H1 (cell line): Measurements from ENCODE around the gene ANO6. TPM values are rescaled to one million over a fixed set of nuclear protein-coding genes. Genes with fewer than 3 reads are reported as not detected.

Experiments used
- CTCF ChIA-PET: fragments of 300-600 bp; sonication (Branson Sonifier 250); formaldehyde crosslinking; loops from one replicate; lab custom pipeline; 2021; ENCODE audit not compliant: partially characterized antibody; lab: Charles Lee
- POLR2A ChIA-PET: fragments of 300-600 bp; sonication (Branson Sonifier 250); formaldehyde crosslinking; loops from one replicate; lab custom pipeline; 2021; ENCODE audit warnings: inconsistent platforms; ENCODE audit not compliant: partially characterized antibody; lab: Charles Lee
- DNase-seq, 2 experiments: peaks; one replicate each; pipeline versions ENCODE4 v3.0.0 to v3.0.0-alpha.2; 2010 to 2022; ENCODE audit warnings: low spot score in 2 of 2, low read depth in 1 of 2, mixed read lengths in 1 of 2
- FAIRE-seq: peaks from 2 replicates; lab custom pipeline; 2011; peaks lifted over from hg19 to GRCh38; lab: Jason Lieb, UNC
- H2AFZ ChIP-seq: 2 replicates; pipeline ENCODE4 v1.8.1; 2012; ENCODE audit warnings: low read length, inconsistent platforms
- H2AK5ac ChIP-seq: 2 replicates; pipeline ENCODE4 v1.6.1; 2013; ENCODE audit warnings: low read depth, low read length
- H2BK120ac ChIP-seq: replicated peaks from 2 replicates; pipeline ENCODE3; 2013; ENCODE audit warnings: low read depth, low read length, inconsistent platforms
- H2BK12ac ChIP-seq: 2 replicates; pipeline ENCODE4 v1.6.1; 2013; ENCODE audit warnings: low read depth, low read length
- H2BK15ac ChIP-seq: 2 replicates; pipeline ENCODE4 v1.6.1; 2013; ENCODE audit warnings: low read length
- H2BK20ac ChIP-seq: 2 replicates; pipeline ENCODE4 v1.6.1; 2013; ENCODE audit warnings: low read length
- H2BK5ac ChIP-seq: 2 replicates; pipeline ENCODE4 v1.6.1; 2013; ENCODE audit warnings: low read depth, low read length
- H3K14ac ChIP-seq: 2 replicates; pipeline ENCODE4 v1.6.1; 2013; ENCODE audit warnings: inconsistent platforms; ENCODE audit not compliant: insufficient read length
- H3K18ac ChIP-seq: 2 replicates; pipeline ENCODE4 v1.6.1; 2013; ENCODE audit warnings: low read length; ENCODE audit errors: extremely low read depth
- H3K23ac ChIP-seq: 2 replicates; pipeline ENCODE4 v1.6.1; 2013; ENCODE audit warnings: inconsistent platforms; ENCODE audit not compliant: insufficient read length
- H3K23me2 ChIP-seq: 2 replicates; pipeline ENCODE4 v1.6.1; 2013; ENCODE audit warnings: low read depth, low read length
- H3K27ac ChIP-seq: 2 replicates; pipeline ENCODE4 v1.6.1; 2011; ENCODE audit warnings: low read depth, low read length, inconsistent platforms
- H3K27me3 ChIP-seq, 4 experiments: replicated peaks in 1 of 4; 1 replicate in 1 of 4; 2 replicates in 3 of 4; pipeline versions ENCODE4 v1.6.1 to v1.8.1; 2011 to 2013; ENCODE audit warnings: low read length in 3 of 4, mild to moderate bottlenecking in 3 of 4, inconsistent platforms in 2 of 4, mixed read lengths in 2 of 4, moderate library complexity in 1 of 4; ENCODE audit not compliant: control insufficient read depth in 3 of 4, insufficient read depth in 3 of 4; ENCODE audit errors: extremely low read depth in 1 of 4
- H3K36me3 ChIP-seq, 4 experiments: 2 replicates each; pipeline versions ENCODE4 v1.6.1 to v1.8.1; 2011 to 2013; ENCODE audit warnings: mild to moderate bottlenecking in 4 of 4, low read length in 3 of 4, moderate library complexity in 2 of 4, control low read depth in 1 of 4, inconsistent platforms in 1 of 4; ENCODE audit not compliant: insufficient read depth in 4 of 4, control insufficient read depth in 2 of 4
- H3K4ac ChIP-seq: replicated peaks from 2 replicates; pipeline ENCODE3; 2013; ENCODE audit warnings: low read length, low read depth, mixed read lengths, inconsistent platforms; ENCODE audit not compliant: insufficient read length
- H3K4me1 ChIP-seq, 4 experiments: replicated peaks in 1 of 4; 1 replicate in 1 of 4; 2 replicates in 3 of 4; pipeline versions ENCODE4 v1.6.1 to v1.8.1; 2011 to 2013; ENCODE audit warnings: low read length in 3 of 4, inconsistent platforms in 2 of 4, mixed read lengths in 1 of 4; ENCODE audit not compliant: insufficient read depth in 4 of 4, control insufficient read depth in 3 of 4
- H3K4me2 ChIP-seq, 2 experiments: 2 replicates each; pipeline versions ENCODE4 v1.6.1 to v1.8.1; 2011 to 2013; ENCODE audit warnings: low read depth in 2 of 2, low read length in 2 of 2, control low read depth in 1 of 2, inconsistent platforms in 1 of 2, mild to moderate bottlenecking in 1 of 2; ENCODE audit not compliant: insufficient read depth in 1 of 2
- H3K4me3 ChIP-seq, 4 experiments: fragments of 200-600, 300-600 bp in 1 of 4; sonication (generic), shearing (Covaris generic), sonication (Bioruptor Twin) in 1 of 4; 2 replicates each; pipeline versions ENCODE4 v1.5.1 to v1.8.1; 2011 to 2016; ENCODE audit warnings: low read length in 4 of 4, low read depth in 3 of 4, control low read depth in 2 of 4, inconsistent platforms in 2 of 4, mild to moderate bottlenecking in 2 of 4, mixed read lengths in 1 of 4, moderate library complexity in 1 of 4; ENCODE audit not compliant: insufficient read depth in 2 of 4; ENCODE audit errors: extremely low read depth in 1 of 4
- H3K56ac ChIP-seq: replicated peaks from 2 replicates; pipeline ENCODE3; 2013; ENCODE audit warnings: low read depth, mild to moderate bottlenecking, mixed read lengths, low read length, inconsistent platforms; ENCODE audit not compliant: insufficient read length
- H3K79me1 ChIP-seq: 2 replicates; pipeline ENCODE4 v1.6.1; 2013; ENCODE audit warnings: low read depth, low read length, control low read depth
- H3K79me2 ChIP-seq, 2 experiments: 2 replicates each; pipeline versions ENCODE4 v1.6.1 to v1.8.1; 2012 to 2013; ENCODE audit warnings: low read length in 2 of 2, mild to moderate bottlenecking in 2 of 2, inconsistent platforms in 1 of 2; ENCODE audit not compliant: insufficient read depth in 2 of 2, control insufficient read depth in 1 of 2
- H3K9ac ChIP-seq, 4 experiments: replicated peaks in 1 of 4; 1 replicate in 1 of 4; 2 replicates in 3 of 4; pipeline versions ENCODE4 v1.6.1 to v1.8.1; 2011 to 2013; ENCODE audit warnings: low read depth in 3 of 4, low read length in 3 of 4, control low read depth in 2 of 4, mild to moderate bottlenecking in 2 of 4, moderate library complexity in 2 of 4, inconsistent platforms in 1 of 4; ENCODE audit errors: extremely low read depth in 1 of 4
- H3K9me3 ChIP-seq, 2 experiments: 2 replicates each; pipeline versions ENCODE4 v1.6.1 to v1.8.1; 2012 to 2013; ENCODE audit warnings: mild to moderate bottlenecking in 2 of 2, moderate library complexity in 2 of 2, control low read depth in 1 of 2, inconsistent platforms in 1 of 2, low read depth in 1 of 2, low read length in 1 of 2, mixed read lengths in 1 of 2; ENCODE audit not compliant: insufficient read depth in 2 of 2
- H4K20me1 ChIP-seq, 2 experiments: replicated peaks in 1 of 2; 2 replicates each; pipeline versions ENCODE3 to v1.8.1; 2011 to 2013; ENCODE audit warnings: inconsistent platforms in 2 of 2, low read length in 2 of 2, mild to moderate bottlenecking in 1 of 2; ENCODE audit not compliant: insufficient read depth in 2 of 2, control insufficient read depth in 1 of 2
- H4K5ac ChIP-seq: 2 replicates; pipeline ENCODE4 v1.6.1; 2013; ENCODE audit warnings: low read length, low read depth, mixed read lengths, inconsistent platforms; ENCODE audit not compliant: insufficient read length
- H4K8ac ChIP-seq: 2 replicates; pipeline ENCODE4 v1.8.0; 2013; ENCODE audit warnings: mild to moderate bottlenecking, moderate library complexity, low read length, inconsistent platforms; ENCODE audit not compliant: insufficient read depth; ENCODE audit errors: extremely low read depth
- H4K91ac ChIP-seq: replicated peaks from 2 replicates; pipeline ENCODE3; 2013; ENCODE audit warnings: low read length, mixed read lengths, inconsistent platforms; ENCODE audit not compliant: insufficient read length
- EP300 ChIP-seq, 2 experiments: IDR thresholded peaks; 1 replicate in 1 of 2; 2 replicates in 1 of 2; pipeline ENCODE4 v1.6.1; 2011 to 2012; ENCODE audit warnings: low read depth in 2 of 2, low read length in 2 of 2, mild to moderate bottlenecking in 2 of 2, borderline replicate concordance in 1 of 2, inconsistent platforms in 1 of 2, moderate library complexity in 1 of 2
- MAX ChIP-seq: IDR thresholded peaks from 2 replicates; pipeline ENCODE4 v1.6.1; 2012; ENCODE audit warnings: inconsistent platforms
- NRF1 ChIP-seq: IDR thresholded peaks from 2 replicates; pipeline ENCODE4 v1.6.1; 2011; ENCODE audit warnings: mild to moderate bottlenecking, low read depth, low read length, improper control_type of control experiment
- POU5F1 ChIP-seq: IDR thresholded peaks from 2 replicates; pipeline ENCODE4 v1.6.1; 2011; ENCODE audit warnings: low read depth, mild to moderate bottlenecking, low read length, moderate library complexity
- RAD21 ChIP-seq, 2 experiments: IDR thresholded peaks in 1 of 2; conservative IDR thresholded peaks in 1 of 2; 2 replicates each; pipeline ENCODE4 v1.6.1; 2011; ENCODE audit warnings: low read depth in 2 of 2, low read length in 2 of 2, improper control_type of control experiment in 1 of 2, inconsistent platforms in 1 of 2, mild to moderate bottlenecking in 1 of 2, moderate library complexity in 1 of 2
- SP1 ChIP-seq: IDR thresholded peaks from 2 replicates; pipeline ENCODE4 v1.6.1; 2011; ENCODE audit warnings: low read depth, low read length
- SUZ12 ChIP-seq: fragments of 200-600 bp; sonication (generic); IDR thresholded peaks from 2 replicates; pipeline ENCODE4 v1.6.1; 2012; ENCODE audit warnings: mild to moderate bottlenecking, inconsistent platforms, low read length, moderate library complexity, mixed read lengths
- polyA plus RNA-seq, 7 experiments: library from polyadenylated mRNA; depleted of rRNA in 3 of 7; stranded (reverse) in 5 of 7; unstranded in 2 of 7; fragments of >200 nt in 5 of 7; fragments of 200-250 nt in 2 of 7; gene quantifications; 1 replicate in 5 of 7; 2 replicates in 1 of 7; 4 replicates in 1 of 7; pipeline versions ENCODE4 v1.2.1 to v1.2.3, GENCODE V29; 2011 to 2013; ENCODE audit warnings: missing spikeins in 2 of 7, mixed read lengths in 2 of 7
- total RNA-seq: library from RNA; stranded (reverse); fragmentation: NEBNext Ultra II Directional; extraction: Animal tissue kit (Norgen Biotek cat#: 25700); gene quantifications from 2 replicates; pipeline ENCODE4 v1.2.1, GENCODE V29; 2021

ANO6 gene
- total and polyA plus RNA-seq, 2 of the 8 experiments (the other 6 are each of a cell fraction or from before 2014, with no cell fraction given) = 15.1 to 39.7 TPM

- Histone ChIP-seq H2AFZ (no peak overlapping the region), H3K23me2 (peaks cover 4% of the 10 kb centered on the region), H3K4me1 (peaks cover 0 to 6% (median 2%) of the 10 kb centered on the region in 4 experiments; a peak in 1 of 7 replicates), H2BK15ac (no peak overlapping the region), H2BK120ac (no peak overlapping the region), H4K8ac (no peak overlapping the region), H2BK20ac (no peak overlapping the region), H3K27ac (no peak overlapping the region), H3K4ac (no peak overlapping the region), H4K5ac (no peak overlapping the region), H3K36me3 (no peaks in the 10 kb centered on the region), H2BK5ac (no peak overlapping the region), H3K4me2 (no peak overlapping the region), H3K4me3 (peak overlapping the region in 1 of 4 experiments; percentile 94; a peak in 1 of 8 replicates), H4K91ac (no peak overlapping the region), H3K56ac (no peak overlapping the region), H2BK12ac (no peak overlapping the region), H3K23ac (no peak overlapping the region), H4K20me1 (no peaks in the 10 kb centered on the region), H3K14ac (no peak overlapping the region), H3K79me1 (no peaks in the 10 kb centered on the region), H3K9me3 (no peaks in the 10 kb centered on the region), H3K27me3 (no peaks in the 10 kb centered on the region), H2AK5ac (no peak overlapping the region), H3K18ac (no peak overlapping the region), H3K9ac (no peak overlapping the region), H3K79me2 (peaks cover 0 to 26% of the 10 kb centered on the region in 2 experiments; a peak in 2 of 4 replicates)
- POLR2A ChIA-PET = interaction anchor here (0.6 to 2.4 kb wide), 4 partner anchors 11 to 62 kb away, joined by 3 to 9 read pairs (median 4); no protein-coding TSS in a partner anchor
- DNase-seq (no peak), FAIRE-seq (no peak)
- TF ChIP-seq MAX = no peak
- TF ChIP-seq SUZ12 = no peak
- TF ChIP-seq RAD21 (IDR thresholded peaks at IDR 0.05 in 1 of 2, conservative IDR thresholded peaks at IDR 0.05 in 1 of 2; ENCODE audit: low read depth in 2 of 2, low read length in 2 of 2) = no peak
- no peak for TF ChIP-seq SP1
- no peak for TF ChIP-seq EP300 (IDR thresholded peaks at IDR 0.05; ENCODE audit: borderline replicate concordance in 1 of 2, low read depth in 2 of 2, low read length in 2 of 2)
- TF ChIP-seq NRF1 = no peak
- no peak for TF ChIP-seq POU5F1
- CTCF ChIA-PET = interaction anchor here (0.5 to 1.6 kb wide), 4 partner anchors 30 to 83 kb away, joined by 3 to 6 read pairs (median 3); no protein-coding TSS in a partner anchor
Measured at GRCh38 chr12:45214071-45214470, 1.8 kb upstream of the ANO6 start.
